ENCODE results near the gene AMZ1. TPM values are rescaled to one million over a fixed set of nuclear protein-coding genes. Genes with fewer than 3 reads are reported as not detected.

Gene AMZ1
- total and polyA plus RNA-seq, 10 of the 15 experiments (the other 5 are each of a cell fraction or from before 2014, with no cell fraction given) = 0.02 to 2.0 (median 0.69) TPM

DNA sequence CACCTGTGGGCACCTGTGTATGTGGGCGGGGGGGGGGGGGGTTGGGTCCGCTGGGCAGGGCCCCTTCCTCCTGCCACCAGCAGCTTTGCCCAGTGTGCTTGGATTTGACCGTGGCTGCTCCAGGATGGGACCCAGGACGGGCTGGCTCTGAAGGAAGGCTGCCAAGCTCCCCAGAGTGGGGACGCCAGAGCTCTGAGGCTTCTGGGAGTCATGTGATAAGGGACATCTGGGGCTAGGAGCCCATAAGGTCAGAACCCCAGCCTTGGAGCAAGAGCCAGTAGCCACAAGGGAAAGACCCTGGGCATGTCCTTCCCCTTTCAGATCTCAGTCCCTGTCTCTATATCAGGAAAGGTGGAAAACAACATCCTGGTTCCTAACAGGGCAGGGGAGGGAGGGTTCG lies 21.8 kb upstream of the AMZ1 start:
- TF ChIP-seq SPI1 (IDR thresholded peaks at IDR 0.05; ENCODE audit: borderline replicate concordance, insufficient read depth, low read depth, low read length) (no peak), SREBF1 (IDR thresholded peaks at IDR 0.05; ENCODE audit: low read length) (no peak), POLR2AphosphoS5 (IDR thresholded peaks at IDR 0.05; ENCODE audit: low read length) (no peak), HDAC2 (IDR thresholded peaks at IDR 0.05) (no peak), SREBF2 (IDR thresholded peaks at IDR 0.05; ENCODE audit: low read length) (no peak), POU2F2 (IDR thresholded peaks at IDR 0.05; ENCODE audit: borderline replicate concordance, low read depth, low read length) (no peak), EED (IDR thresholded peaks at IDR 0.05; ENCODE audit: low read depth) (no peak), STAT1 (conservative IDR thresholded peaks at IDR 0.05) (no peak), POLR2AphosphoS2 (IDR thresholded peaks at IDR 0.05; ENCODE audit: low read depth, low read length) (no peak), BRCA1 (IDR thresholded peaks at IDR 0.05; ENCODE audit: low read depth, low read length) (no peak), TAF1 (IDR thresholded peaks at IDR 0.05; ENCODE audit: borderline replicate concordance, low read depth, low read length) (no peak), SMAD1 (IDR thresholded peaks at IDR 0.05; ENCODE audit: low read depth, partially characterized antibody) (no peak), ATF7 (IDR thresholded peaks at IDR 0.05; ENCODE audit: low read depth) (no peak), CHD2 (IDR thresholded peaks at IDR 0.05; ENCODE audit: borderline replicate concordance, low read depth, low read length) (no peak), CHD4 (IDR thresholded peaks at IDR 0.05) (no peak), ASH2L (IDR thresholded peaks at IDR 0.05; ENCODE audit: borderline replicate concordance, low read depth) (no peak)
- TF ChIP-seq, protein P1, sequence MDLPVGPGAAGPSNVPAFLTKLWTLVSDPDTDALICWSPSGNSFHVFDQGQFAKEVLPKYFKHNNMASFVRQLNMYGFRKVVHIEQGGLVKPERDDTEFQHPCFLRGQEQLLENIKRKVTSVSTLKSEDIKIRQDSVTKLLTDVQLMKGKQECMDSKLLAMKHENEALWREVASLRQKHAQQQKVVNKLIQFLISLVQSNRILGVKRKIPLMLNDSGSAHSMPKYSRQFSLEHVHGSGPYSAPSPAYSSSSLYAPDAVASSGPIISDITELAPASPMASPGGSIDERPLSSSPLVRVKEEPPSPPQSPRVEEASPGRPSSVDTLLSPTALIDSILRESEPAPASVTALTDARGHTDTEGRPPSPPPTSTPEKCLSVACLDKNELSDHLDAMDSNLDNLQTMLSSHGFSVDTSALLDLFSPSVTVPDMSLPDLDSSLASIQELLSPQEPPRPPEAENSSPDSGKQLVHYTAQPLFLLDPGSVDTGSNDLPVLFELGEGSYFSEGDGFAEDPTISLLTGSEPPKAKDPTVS (IDR thresholded peaks at IDR 0.05; ENCODE audit: low read depth, low read length) = no peak
- TF ChIP-seq, protein P2, sequence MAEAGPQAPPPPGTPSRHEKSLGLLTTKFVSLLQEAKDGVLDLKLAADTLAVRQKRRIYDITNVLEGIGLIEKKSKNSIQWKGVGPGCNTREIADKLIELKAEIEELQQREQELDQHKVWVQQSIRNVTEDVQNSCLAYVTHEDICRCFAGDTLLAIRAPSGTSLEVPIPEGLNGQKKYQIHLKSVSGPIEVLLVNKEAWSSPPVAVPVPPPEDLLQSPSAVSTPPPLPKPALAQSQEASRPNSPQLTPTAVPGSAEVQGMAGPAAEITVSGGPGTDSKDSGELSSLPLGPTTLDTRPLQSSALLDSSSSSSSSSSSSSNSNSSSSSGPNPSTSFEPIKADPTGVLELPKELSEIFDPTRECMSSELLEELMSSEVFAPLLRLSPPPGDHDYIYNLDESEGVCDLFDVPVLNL (IDR thresholded peaks at IDR 0.05; ENCODE audit: low read depth, low read length) = no peak
- TF ChIP-seq, protein P3, sequence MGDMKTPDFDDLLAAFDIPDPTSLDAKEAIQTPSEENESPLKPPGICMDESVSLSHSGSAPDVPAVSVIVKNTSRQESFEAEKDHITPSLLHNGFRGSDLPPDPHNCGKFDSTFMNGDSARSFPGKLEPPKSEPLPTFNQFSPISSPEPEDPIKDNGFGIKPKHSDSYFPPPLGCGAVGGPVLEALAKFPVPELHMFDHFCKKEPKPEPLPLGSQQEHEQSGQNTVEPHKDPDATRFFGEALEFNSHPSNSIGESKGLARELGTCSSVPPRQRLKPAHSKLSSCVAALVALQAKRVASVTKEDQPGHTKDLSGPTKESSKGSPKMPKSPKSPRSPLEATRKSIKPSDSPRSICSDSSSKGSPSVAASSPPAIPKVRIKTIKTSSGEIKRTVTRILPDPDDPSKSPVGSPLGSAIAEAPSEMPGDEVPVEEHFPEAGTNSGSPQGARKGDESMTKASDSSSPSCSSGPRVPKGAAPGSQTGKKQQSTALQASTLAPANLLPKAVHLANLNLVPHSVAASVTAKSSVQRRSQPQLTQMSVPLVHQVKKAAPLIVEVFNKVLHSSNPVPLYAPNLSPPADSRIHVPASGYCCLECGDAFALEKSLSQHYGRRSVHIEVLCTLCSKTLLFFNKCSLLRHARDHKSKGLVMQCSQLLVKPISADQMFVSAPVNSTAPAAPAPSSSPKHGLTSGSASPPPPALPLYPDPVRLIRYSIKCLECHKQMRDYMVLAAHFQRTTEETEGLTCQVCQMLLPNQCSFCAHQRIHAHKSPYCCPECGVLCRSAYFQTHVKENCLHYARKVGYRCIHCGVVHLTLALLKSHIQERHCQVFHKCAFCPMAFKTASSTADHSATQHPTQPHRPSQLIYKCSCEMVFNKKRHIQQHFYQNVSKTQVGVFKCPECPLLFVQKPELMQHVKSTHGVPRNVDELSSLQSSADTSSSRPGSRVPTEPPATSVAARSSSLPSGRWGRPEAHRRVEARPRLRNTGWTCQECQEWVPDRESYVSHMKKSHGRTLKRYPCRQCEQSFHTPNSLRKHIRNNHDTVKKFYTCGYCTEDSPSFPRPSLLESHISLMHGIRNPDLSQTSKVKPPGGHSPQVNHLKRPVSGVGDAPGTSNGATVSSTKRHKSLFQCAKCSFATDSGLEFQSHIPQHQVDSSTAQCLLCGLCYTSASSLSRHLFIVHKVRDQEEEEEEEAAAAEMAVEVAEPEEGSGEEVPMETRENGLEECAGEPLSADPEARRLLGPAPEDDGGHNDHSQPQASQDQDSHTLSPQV (IDR thresholded peaks at IDR 0.05) = no peak
- intact Hi-C loops (cut with micrococcal nuclease; ENCODE audit: unreplicated experiment) = loop anchor here (10.0 kb wide), 1 partner anchor 489 kb away; no protein-coding TSS in a partner anchor
- Histone ChIP-seq H3K4me3 (no peak overlapping the region), H3K79me2 (ENCODE audit: control insufficient read depth, insufficient read depth, low read length) (no peaks in the 10 kb centered on the region), H3K4me2 (ENCODE audit: control insufficient read depth, insufficient read depth) (no peak overlapping the region), H4K20me1 (ENCODE audit: control insufficient read depth, insufficient read depth) (no peaks in the 10 kb centered on the region), H3K36me3 (ENCODE audit: control insufficient read depth in 2 of 2, insufficient read depth in 2 of 2, low read length in 1 of 2) (no peaks in the 10 kb centered on the region), H3K4me1 (ENCODE audit: control insufficient read depth, insufficient read depth, low read length) (peaks cover 3% of the 10 kb centered on the region; the same call in 1 of the 2 replicates), H3K9ac (ENCODE audit: control insufficient read depth, insufficient read depth, low read length) (no peak overlapping the region), H3K9me3 (replicated peaks; ENCODE audit: control insufficient read depth, insufficient read depth, low read length) (no peaks in the 10 kb centered on the region), H2AFZ (ENCODE audit: control insufficient read depth, low read depth, low read length) (no peak overlapping the region), H3K27me3 (replicated peaks in 1 of 2; ENCODE audit: control insufficient read depth in 2 of 2, insufficient read depth in 2 of 2, low read length in 1 of 2) (no peaks in the 10 kb centered on the region), H3K27ac (ENCODE audit: control insufficient read depth, insufficient read depth) (no peak overlapping the region)
- DNase-seq (ENCODE audit: low read depth, low spot score) (no peak), FAIRE-seq (no peak), ATAC-seq (no peak)
- no TSS peak for BruUV-seq (replicated peaks)
- ChIA-PET RAD21 (ENCODE audit: unreplicated experiment) (interaction anchor here (1.2 kb wide), 2 partner anchors 16 to 44 kb away, joined by 3 read pairs; no protein-coding TSS in a partner anchor), CTCF (interaction anchor here (1.1 kb wide), 1 partner anchor 44 kb away, joined by 3 read pairs; no protein-coding TSS in a partner anchor), SMC1A (ENCODE audit: uncharacterized antibody, unreplicated experiment) (no interaction called here), POLR2A (no interaction called here)
- 28% methylated on average over 5 of the region's 6 CpGs for WGBS (ENCODE audit: insufficient coverage, insufficient replicate concordance, low lambda C conversion rate, missing lambda C conversion rate)
- in situ Hi-C loops (cut with MboI) = loop anchor here (5.0 kb wide), 1 partner anchor 46 kb away; no protein-coding TSS in a partner anchor

Data from GM12878 (cell line).